Uterus (tissue), 4 donors: ENCODE measurements around the gene KCTD6. TPM values are rescaled to one million over a fixed set of nuclear protein-coding genes. Genes with fewer than 3 reads are reported as not detected.
"Not testable (repeated sequence)": the region's sequence is repeated elsewhere in the genome, so short reads cannot be mapped to it uniquely, and the experiment has no call there.

ENCODE experiments used
- DNase-seq, 2 donors: peaks; one replicate each; pipeline ENCODE4 v3.0.0-alpha.2; 2019 to 2020
- H3K27ac ChIP-seq, 2 donors: fragments of 200-600 bp; sonication (generic); 1 replicate in 1 of 2; 2 replicates in 1 of 2; pipeline ENCODE4 v1.5.1; 2016 to 2018
- H3K27me3 ChIP-seq, 2 donors: fragments of 200-600 bp; sonication (generic); one replicate each; pipeline ENCODE4 v1.5.1; 2018 to 2019; ENCODE audit warnings: control low read depth in 1 of 2
- H3K36me3 ChIP-seq, 2 donors: fragments of 200-600 bp; sonication (generic); one replicate each; pipeline ENCODE4 v1.5.1; 2019; ENCODE audit warnings: control low read depth in 1 of 2
- H3K4me1 ChIP-seq, 2 donors: fragments of 200-600 bp; sonication (generic); one replicate each; pipeline ENCODE4 v1.5.1; 2018 to 2019; ENCODE audit warnings: control low read depth in 1 of 2
- H3K4me3 ChIP-seq, 2 donors: fragments of 200-600 bp; sonication (generic); 1 replicate in 1 of 2; 2 replicates in 1 of 2; pipeline ENCODE4 v1.5.1; 2018 to 2019; ENCODE audit warnings: mild to moderate bottlenecking in 1 of 2
- H3K9me3 ChIP-seq, 2 donors: fragments of 200-600 bp; sonication (generic); one replicate each; pipeline ENCODE4 v1.5.1; 2019; ENCODE audit warnings: control low read depth in 1 of 2
- POLR2A ChIP-seq, 2 donors: fragments of 450-650 bp; IDR thresholded peaks; one replicate each; pipeline ENCODE4 v1.6.1; 2016; ENCODE audit warnings: antibody characterized with exemption in 2 of 2, mild to moderate bottlenecking in 1 of 2, moderate library complexity in 1 of 2
- intact Hi-C: fragments of 100-400 bp; cut with DNase I; formaldehyde crosslinking; loops from one replicate; pipeline ENCODE4 v1.15.1; 2023; ENCODE audit warnings: low total_unique reads
- total RNA-seq, 4 donors: library from RNA; depleted of rRNA in 3 of 4; stranded (reverse); fragments of >200 nt in 3 of 4; gene quantifications; one replicate each; pipeline versions ENCODE4 v1.1.0 to v1.2.4, GENCODE V29; 2014 to 2023
- TF ChIP-seq, protein P1 (sequence below), 4 experiments: fragments of 200-600 bp in 2 of 4; fragments of 450-650 bp in 2 of 4; sonication (generic) in 2 of 4; IDR thresholded peaks; one replicate each; pipeline ENCODE4 v1.5.1; 2016 to 2019; ENCODE audit warnings: antibody characterized with exemption in 4 of 4, mild to moderate bottlenecking in 2 of 4, moderate library complexity in 1 of 4
- donor health status: DM: yes; HTN: yes; CAD: no.

Gene KCTD6
- total RNA-seq, 4 donors from 2014 or later, result 21.0 to 27.4 (median 24.3) TPM

DNA sequence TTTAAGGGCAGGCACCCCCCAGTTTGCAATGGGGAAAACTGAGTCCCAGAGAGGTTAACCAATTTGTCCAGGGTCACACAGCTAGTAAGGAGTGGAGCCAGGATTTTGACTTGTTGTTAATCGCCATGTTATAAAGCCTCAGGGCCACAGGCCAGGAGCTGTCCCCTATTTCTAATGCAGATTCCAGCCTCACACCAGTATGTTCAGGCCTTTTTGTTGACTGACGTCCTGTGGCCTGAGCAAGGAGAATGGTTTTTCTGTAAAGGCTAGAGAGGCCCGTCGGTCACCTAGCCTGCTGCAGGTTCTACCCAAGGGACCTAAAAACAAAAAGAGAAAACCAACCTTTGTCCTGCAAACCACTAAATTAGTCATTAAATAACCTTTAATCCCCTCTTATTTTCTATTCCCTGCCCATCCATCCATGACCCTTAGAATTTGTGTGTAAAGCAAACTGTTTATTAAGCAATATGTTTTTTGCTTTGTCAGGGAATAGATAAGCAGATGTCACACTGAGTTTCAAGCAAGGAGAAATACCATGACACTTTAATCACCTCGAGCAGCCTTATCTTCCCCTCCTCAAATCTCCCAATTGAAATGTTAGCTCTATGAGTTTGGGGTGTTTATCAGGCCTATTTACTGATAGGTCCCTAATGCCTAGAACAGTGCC lies 31.0 kb downstream of the KCTD6 start:
- H3K4me3 ChIP-seq, result no peak overlapping the region
- intact Hi-C loops, result no loop called here
- no peak for DNase-seq
- H3K4me1 ChIP-seq, result no peaks in the 10 kb centered on the region
- no peaks in the 10 kb centered on the region for H3K27me3 ChIP-seq
- TF ChIP-seq, protein P1, sequence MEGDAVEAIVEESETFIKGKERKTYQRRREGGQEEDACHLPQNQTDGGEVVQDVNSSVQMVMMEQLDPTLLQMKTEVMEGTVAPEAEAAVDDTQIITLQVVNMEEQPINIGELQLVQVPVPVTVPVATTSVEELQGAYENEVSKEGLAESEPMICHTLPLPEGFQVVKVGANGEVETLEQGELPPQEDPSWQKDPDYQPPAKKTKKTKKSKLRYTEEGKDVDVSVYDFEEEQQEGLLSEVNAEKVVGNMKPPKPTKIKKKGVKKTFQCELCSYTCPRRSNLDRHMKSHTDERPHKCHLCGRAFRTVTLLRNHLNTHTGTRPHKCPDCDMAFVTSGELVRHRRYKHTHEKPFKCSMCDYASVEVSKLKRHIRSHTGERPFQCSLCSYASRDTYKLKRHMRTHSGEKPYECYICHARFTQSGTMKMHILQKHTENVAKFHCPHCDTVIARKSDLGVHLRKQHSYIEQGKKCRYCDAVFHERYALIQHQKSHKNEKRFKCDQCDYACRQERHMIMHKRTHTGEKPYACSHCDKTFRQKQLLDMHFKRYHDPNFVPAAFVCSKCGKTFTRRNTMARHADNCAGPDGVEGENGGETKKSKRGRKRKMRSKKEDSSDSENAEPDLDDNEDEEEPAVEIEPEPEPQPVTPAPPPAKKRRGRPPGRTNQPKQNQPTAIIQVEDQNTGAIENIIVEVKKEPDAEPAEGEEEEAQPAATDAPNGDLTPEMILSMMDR (IDR thresholded peaks at IDR 0.05), result no peak
- no peak for TF ChIP-seq POLR2A (IDR thresholded peaks at IDR 0.05)
- H3K9me3 ChIP-seq, result no peaks in the 10 kb centered on the region
- no peaks in the 10 kb centered on the region for H3K36me3 ChIP-seq
- H3K27ac ChIP-seq, result no peak overlapping the region

DNA sequence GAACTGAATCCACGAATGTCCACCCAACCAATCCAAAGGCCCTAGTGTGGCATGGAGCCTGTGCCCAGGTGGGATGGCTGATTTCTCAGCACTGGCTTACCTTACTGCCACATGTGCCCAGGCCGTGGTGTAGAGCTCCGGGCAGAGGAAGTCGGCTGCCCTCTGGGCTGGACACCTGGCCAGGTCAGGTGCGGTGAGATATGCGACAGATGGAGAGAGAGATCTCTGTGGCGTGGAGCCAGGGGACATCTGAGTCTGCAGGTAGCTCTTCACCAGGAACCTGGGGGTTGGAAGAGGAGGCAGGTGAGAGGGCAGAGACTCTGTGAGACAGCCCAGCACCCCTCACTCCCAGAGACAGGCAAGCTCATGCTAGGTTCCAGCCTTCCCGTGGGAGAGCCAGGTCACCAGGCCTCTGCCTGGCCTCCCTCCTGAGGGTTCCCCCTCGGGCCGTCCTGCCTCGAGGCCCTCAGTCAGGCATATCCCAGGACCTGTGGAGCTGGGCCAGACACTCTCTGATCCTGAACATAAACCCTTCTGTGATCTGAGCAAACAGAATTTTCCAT lies 32.5 kb downstream of the KCTD6 start:
- DNase-seq, result no peak
- Histone ChIP-seq H3K36me3 (no peaks in the 10 kb centered on the region), H3K27ac (no peak overlapping the region), H3K4me3 (no peak overlapping the region), H3K4me1 (no peaks in the 10 kb centered on the region), H3K9me3 (no peaks in the 10 kb centered on the region), H3K27me3 (no peaks in the 10 kb centered on the region)
- intact Hi-C loops, result no loop called here
- TF ChIP-seq POLR2A (IDR thresholded peaks at IDR 0.05), result no peak
- TF ChIP-seq, protein P1 (IDR thresholded peaks at IDR 0.05), result no peak

DNA sequence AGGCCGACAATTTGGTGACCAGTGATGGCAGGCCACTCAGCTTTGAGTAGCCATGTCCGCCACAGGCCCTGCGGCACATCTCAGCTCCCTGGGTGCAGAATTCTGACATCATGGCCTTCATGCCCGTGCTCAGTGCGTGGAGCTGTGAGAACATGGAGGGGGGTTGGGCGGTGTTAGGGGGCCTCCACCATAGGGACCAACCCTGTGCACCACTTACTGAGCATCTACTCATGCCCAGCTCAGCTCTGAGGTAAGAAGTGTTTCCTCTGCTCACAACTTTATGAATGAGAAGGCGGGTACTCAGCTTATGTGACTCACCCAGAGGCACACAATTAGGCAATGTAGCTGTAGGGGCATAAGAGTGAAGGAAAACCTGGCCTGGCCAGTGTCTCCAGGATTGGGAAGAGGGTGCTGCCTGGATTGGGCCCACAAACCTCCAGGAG lies 34.6 kb downstream of the KCTD6 start:
- Histone ChIP-seq H3K4me3 (no peak overlapping the region), H3K4me1 (no peaks in the 10 kb centered on the region), H3K9me3 (no peaks in the 10 kb centered on the region), H3K36me3 (no peaks in the 10 kb centered on the region), H3K27ac (no peak overlapping the region), H3K27me3 (no peaks in the 10 kb centered on the region)
- intact Hi-C loops, result no loop called here
- DNase-seq, result no peak
- TF ChIP-seq POLR2A (IDR thresholded peaks at IDR 0.05), result no peak
- TF ChIP-seq, protein P1 (IDR thresholded peaks at IDR 0.05), result no peak

DNA sequence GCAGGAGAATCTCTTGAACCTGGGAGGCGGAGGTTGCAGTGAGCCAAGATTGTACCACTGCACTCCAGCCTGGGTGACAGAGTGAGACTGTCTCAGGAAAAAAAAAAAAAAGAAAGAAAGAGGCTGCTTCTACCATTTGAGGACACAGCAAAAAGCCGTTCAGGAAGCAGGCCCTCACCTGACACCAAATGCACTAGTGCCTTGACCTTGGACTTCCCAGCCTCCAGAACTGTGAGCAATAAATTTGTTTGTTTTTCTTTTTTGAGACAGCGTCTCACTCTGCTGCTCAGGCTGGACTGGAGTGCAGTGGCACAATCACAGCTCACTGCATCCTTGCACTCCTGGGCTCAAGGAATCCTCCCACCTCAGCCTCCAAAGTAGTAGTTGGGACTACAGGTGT lies 35.5 kb downstream of the KCTD6 start:
- H3K27ac ChIP-seq, H3K4me3 ChIP-seq, intact Hi-C loops, H3K36me3 ChIP-seq, DNase-seq, H3K27me3 ChIP-seq, H3K4me1 ChIP-seq, H3K9me3 ChIP-seq: not testable (repeated sequence)

DNA sequence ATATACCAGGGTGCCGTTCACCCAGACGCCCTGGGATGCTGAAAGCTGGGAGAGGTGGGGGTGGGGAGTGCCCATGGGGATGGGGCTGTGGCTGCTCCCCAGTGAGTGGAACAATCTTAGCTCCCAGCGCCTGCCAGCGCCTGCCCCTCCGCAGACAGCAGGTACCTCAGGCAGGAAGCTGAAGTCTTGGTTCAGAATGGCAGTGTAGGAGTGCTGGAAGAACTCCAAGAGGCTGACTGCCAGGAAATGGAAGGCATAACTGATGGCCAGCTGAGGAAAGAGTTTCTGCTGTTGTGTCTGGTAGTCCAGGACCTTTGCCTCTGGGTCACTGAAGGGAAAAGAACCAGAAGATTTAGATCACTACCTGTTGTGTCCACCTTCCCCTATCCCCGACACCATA lies 36.7 kb downstream of the KCTD6 start:
- no peak overlapping the region for H3K27ac ChIP-seq
- DNase-seq, result peak in 1 of 2 donors; percentile 43
- intact Hi-C loops, result no loop called here

More for the DNA sequence above, 36.7 kb downstream of the KCTD6 start:
- Histone ChIP-seq H3K9me3 (no peaks in the 10 kb centered on the region), H3K36me3 (no peaks in the 10 kb centered on the region), H3K27me3 (no peaks in the 10 kb centered on the region), H3K4me1 (no peaks in the 10 kb centered on the region), H3K4me3 (no peak overlapping the region)
- TF ChIP-seq POLR2A (IDR thresholded peaks at IDR 0.05), result no peak
- TF ChIP-seq, protein P1 (IDR thresholded peaks at IDR 0.05), result no peak
